Epidermal melanocyte (primary cell): ENCODE results near the gene MEA1.

Experiments used
- DNase-seq: peaks from one replicate; pipeline ENCODE4 v3.0.0; 2011; ENCODE audit warnings: low spot score; ENCODE audit not compliant: insufficient read length

Gene MEA1

DNA sequence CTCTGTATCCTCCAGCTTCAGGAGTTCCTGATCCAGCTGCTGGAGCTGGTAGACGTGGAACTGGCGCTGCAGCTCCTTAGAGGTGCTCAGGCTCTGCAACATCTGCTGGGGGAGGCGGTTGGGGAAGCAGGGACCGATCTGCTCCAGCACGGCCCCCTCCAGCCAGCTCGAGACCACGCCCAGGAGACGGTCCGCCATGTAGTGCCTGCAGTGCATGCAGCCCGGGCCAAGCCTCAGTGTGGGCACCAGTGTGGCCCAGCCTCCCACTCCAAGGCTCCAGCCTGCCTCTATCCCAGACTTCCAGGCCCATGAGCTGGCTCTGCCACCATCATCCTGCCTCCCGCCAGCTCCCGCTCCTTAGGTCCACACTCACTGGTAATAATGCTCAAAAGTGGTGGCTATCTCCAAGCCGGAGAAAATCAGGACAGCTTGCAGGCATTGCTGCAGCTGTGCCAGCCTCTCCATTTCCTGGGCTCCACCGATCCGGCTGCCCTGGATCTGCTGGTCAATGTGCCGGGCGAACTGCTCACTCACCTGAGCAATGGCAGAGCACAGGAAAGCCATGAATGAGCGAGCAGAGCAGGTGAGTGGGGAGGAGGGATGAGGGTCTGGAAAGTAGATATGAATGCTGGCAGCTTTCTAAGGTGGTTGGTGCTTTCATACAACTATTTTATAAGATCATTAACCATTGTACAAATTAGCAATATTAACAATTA lies 27.0 kb upstream of the MEA1 start:
- no peak for DNase-seq

DNA sequence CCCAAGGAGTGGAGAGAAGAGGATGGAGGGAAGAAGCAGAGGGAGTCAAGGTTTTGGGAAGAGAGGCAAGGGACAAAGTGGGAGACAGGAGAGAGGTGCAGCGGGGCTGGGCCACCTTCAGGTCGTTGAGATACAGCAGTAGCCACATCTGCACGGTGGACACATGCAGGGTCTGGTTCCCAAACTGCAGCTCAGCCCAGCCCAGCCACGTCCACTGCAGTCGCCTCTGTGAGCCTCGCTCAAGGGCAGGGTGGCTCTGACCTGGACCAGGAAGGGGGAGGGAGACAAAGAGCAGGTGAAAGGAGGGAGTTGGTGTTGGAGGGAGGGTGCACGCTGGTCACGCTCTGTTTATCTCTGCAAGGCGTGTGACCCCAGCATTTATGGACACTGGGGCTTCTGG lies 25.0 kb upstream of the MEA1 start:
- DNase-seq = no peak

DNA sequence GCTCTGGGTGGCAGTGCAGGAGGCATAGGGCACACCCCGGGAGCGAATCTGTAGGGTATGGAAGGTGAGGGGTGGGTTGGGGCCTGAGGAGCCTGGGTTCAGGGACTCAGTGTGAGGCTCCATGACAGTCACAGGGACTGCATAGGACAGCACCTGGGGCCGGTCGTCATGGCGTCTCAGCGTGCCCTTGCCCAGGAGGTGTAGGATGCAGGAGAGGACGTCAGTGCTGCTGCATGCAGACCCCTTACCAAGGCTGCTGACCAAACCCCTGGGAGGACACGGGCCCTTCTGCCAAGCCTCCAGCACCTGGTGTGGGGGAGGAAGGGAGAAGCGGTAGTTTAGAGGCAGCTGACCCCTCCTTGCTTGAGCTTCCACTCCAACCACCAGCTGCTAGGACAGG lies 24.0 kb upstream of the MEA1 start:
- DNase-seq = no peak

GRCh38 chr6:43037197-43037596 lies 23.5 kb upstream of the MEA1 start:
- no peak for DNase-seq

- no peak for DNase-seq
Measured at GRCh38 chr6:43036712-43037111, 23.0 kb upstream of the MEA1 start.

GRCh38 chr6:43035495-43036194 lies 21.9 kb upstream of the MEA1 start:
- no peak for DNase-seq

DNA sequence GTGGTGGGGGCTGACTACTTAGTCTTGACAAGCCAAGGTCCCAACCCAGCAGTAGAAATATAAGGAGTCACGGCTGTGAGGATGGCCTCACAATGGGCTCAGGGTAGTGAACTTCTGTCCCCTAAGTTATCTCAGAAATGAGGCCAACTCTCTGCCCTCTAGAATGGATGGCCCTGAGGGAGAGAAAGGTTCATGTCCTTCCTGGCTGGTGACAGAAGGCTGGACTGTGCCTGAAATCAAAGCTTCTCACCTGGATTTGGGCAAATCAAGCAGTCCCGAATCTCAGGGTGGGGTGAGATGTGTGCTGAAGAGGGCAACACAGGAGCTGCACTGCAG lies 20.4 kb upstream of the MEA1 start:
- DNase-seq = no peak

GRCh38 chr6:43033496-43034189 lies 19.9 kb upstream of the MEA1 start:
- no peak for DNase-seq

GRCh38 chr6:43032326-43032725 lies 18.6 kb upstream of the MEA1 start:
- DNase-seq = no peak

- no peak for DNase-seq
Measured at GRCh38 chr6:43029120-43029519, 15.4 kb upstream of the MEA1 start.

GRCh38 chr6:43026365-43026764 lies 12.6 kb upstream of the MEA1 start:
- DNase-seq = no peak

GRCh38 chr6:43024436-43024835 lies 10.7 kb upstream of the MEA1 start:
- no peak for DNase-seq

- peak; percentile 88 for DNase-seq
Measured at GRCh38 chr6:43021270-43022047, 7.7 kb upstream of the MEA1 start, which contains the start of gene RRP36. TSS of gene RRP36 (plus strand) at chr6:43021623. CDS start at chr6:43021655, 32 bp downstream.

GRCh38 chr6:43020847-43021246 lies 7.1 kb upstream of the MEA1 start:
- no peak for DNase-seq

DNA sequence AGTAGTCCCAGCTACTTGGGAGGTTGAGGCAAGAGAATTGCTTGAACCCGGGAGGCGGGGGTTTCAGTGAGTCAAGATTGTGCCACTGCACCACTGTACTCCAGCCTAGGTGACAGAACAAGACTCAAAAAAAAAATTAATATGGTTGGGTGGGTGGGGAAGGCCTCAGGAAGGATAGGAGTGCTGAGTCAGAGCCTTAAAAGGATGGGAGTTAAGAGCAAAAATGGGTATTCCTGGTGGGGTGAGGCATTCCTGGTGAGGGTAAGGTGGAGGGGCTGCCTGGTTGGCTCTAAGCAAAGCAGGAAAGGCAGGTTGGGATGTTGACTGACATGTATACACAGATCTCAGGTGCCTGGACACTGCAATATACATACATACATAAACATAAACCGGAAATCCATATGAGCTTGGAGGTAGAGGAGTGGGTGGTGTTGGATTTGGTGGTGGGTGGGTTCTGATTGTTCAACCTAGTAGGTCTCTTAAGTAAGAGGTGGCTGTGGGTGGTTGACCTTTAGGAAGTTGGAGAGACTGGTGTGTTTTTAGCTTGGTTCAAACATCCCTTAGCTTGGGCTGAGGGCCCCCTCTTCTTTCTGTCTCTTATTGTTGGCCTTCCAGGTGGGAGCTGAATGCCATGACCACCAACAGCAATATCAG lies 6.4 kb upstream of the MEA1 start:
- DNase-seq = no peak

- no peak for DNase-seq
Measured at GRCh38 chr6:43019152-43019551, 5.4 kb upstream of the MEA1 start.

- DNase-seq = no peak
Measured at GRCh38 chr6:43016943-43017334, 3.2 kb upstream of the MEA1 start.

DNA sequence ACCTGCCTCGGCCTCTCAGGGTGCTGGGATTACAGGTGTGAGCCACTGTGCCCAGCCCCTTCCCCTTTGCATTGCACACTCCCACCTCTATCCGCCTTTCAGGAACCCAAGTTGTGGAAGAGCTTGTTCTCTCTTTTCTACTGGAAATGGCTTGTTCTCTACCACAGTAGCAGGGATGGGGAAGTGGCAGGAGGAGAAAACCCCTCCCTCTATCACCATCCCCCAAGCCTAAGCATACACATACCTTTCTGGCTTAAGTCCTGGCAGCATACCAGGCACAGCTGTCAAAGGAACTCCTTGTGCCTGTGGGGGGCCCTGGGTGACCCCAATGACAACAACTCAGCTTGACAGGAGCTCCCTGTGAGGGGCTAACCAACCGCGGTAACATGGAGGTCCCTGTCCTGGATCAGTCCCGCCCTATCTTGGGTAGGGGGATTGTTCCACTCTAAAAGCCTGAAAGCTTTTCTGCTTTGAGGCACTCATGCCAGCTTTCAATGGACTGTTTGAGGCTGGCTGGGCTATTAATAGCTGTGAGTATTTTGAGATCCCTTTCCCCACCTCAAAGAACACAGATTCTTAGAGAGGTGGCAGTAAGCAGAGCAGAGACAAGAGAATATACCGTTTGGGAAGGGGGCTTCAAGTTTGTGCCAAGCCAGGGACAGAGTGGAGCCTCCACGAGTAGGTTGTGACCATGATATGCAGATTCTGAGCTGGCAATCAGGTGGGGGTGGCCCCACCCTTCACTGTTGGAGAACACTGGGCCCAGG lies 2.6 kb upstream of the MEA1 start:
- DNase-seq = no peak

DNA sequence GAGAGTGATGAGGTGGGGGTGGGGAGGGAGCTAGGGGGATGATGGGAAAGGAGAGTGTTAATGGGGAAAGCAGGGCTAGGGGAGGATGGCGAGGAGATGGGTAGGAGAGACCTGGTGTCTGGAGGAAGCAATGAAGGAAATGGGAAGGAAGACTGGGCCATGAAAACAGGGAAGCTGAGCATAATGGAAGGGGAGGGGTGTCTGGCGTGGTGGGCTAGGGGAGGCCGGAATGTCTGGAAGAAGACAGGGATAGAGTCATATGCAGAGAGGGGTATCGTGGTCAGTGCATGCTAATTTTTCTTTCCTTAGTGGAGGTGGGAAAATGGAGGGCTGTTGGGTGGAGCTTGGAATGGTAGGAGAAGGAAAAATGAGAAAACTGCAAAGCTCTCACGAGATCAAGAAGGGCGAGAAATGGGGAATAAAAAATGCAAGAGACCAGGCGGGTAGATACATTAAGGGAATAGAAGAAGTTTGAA lies 726 bp upstream of the MEA1 start:
- no peak for DNase-seq

DNA sequence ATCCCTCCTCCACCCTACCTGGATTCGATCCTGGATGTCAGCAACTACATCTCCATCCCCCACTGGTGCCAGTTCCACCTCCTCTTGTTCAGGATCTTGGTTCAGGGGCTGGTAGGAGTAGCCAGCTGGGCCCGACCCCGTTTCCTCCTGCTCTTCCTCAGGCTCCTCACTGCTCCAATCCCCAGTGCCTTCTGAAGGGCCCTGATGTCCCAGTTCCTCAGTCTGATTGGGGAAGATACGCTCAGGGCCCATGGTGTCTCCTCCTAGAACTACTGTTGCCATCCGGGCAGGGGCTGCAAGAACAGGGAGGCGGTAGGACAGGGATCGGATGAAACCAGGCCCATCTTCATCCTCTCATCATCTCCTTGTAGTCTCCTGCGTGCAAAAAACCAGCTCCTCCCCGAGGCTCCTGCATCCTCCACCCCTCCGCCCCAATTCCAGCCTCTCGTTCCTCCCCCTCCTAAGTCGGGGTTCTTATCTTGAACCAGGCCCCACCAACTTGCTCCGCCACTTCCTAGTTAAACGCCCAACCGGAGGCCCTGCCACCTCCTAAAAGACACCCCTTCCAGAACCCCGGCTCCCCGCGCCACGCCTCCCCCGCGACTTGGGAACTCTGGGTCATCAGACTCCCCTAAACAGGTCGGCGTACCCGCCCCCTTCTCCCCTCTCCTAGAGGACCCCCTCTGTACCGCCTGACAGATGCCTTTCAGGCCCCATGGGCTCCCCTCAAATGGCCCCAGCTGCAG lies 476 bp downstream of the MEA1 start:
- DNase-seq = no peak
